Transverse colon (tissue), 4 donors: Measurements from ENCODE around the gene TRPT1. TPM values are rescaled to one million over a fixed set of nuclear protein-coding genes. Genes with fewer than 3 reads are reported as not detected.
"Not testable (repeated sequence)": the region's sequence is repeated elsewhere in the genome, so short reads cannot be mapped to it uniquely, and the experiment has no call there.

Experiments
- DNase-seq: peaks from one replicate; pipeline ENCODE4 v3.0.0-alpha.2; 2019
- H3K27ac ChIP-seq, 4 donors: fragments of 200-600 bp; sonication (generic); 2 replicates each; pipeline ENCODE4 v1.5.1; 2016 to 2018; ENCODE audit warnings: inconsistent platforms in 4 of 4
- H3K27me3 ChIP-seq: fragments of 200-600 bp; sonication (generic); 2 replicates; pipeline ENCODE4 v1.5.1; 2017; ENCODE audit warnings: inconsistent platforms
- H3K36me3 ChIP-seq, 4 donors: fragments of 200-600 bp; sonication (generic); 2 replicates each; pipeline ENCODE4 v1.5.1; 2017 to 2019; ENCODE audit warnings: inconsistent platforms in 4 of 4
- H3K4me1 ChIP-seq, 4 donors: fragments of 200-600 bp; sonication (generic); 2 replicates each; pipeline ENCODE4 v1.5.1; 2017 to 2020; ENCODE audit warnings: inconsistent platforms in 4 of 4
- H3K4me3 ChIP-seq, 4 donors: fragments of 200-600 bp; sonication (generic); 1 replicate in 1 of 4; 2 replicates in 3 of 4; pipeline versions ENCODE4 v1.5.1 to v1.6.1; 2017 to 2019; ENCODE audit warnings: inconsistent platforms in 4 of 4
- H3K9me3 ChIP-seq, 2 donors: fragments of 200-600 bp; sonication (generic); 2 replicates each; pipeline ENCODE4 v1.5.1; 2017 to 2019; ENCODE audit warnings: inconsistent platforms in 2 of 2
- CTCF ChIP-seq, 5 experiments: fragments of 200-600 bp in 3 of 5; fragments of 450-650 bp in 2 of 5; sonication (generic) in 3 of 5; IDR thresholded peaks; 1 replicate in 2 of 5; 2 replicates in 3 of 5; pipeline ENCODE4 v1.5.1; 2016 to 2017; ENCODE audit warnings: antibody characterized with exemption in 5 of 5, inconsistent platforms in 3 of 5, mild to moderate bottlenecking in 2 of 5, moderate library complexity in 1 of 5
- EP300 ChIP-seq: sonication (generic); formaldehyde crosslinking; IDR thresholded peaks from one replicate; pipeline ENCODE4 v1.6.1; 2017; ENCODE audit warnings: antibody characterized with exemption, low read depth
- POLR2A ChIP-seq: fragments of 450-650 bp; IDR thresholded peaks from one replicate; pipeline ENCODE4 v1.6.1; 2016; ENCODE audit warnings: antibody characterized with exemption, mild to moderate bottlenecking, moderate library complexity
- POLR2AphosphoS5 ChIP-seq, 3 donors: sonication (generic); formaldehyde crosslinking; IDR thresholded peaks; one replicate each; pipeline ENCODE4 v1.6.1; 2016; ENCODE audit warnings: antibody characterized with exemption in 3 of 3
- WGBS, 2 donors: methylation state at CpG; one replicate each; pipeline ENCODE4 v1.1.5; 2018; ENCODE audit warnings: low coverage in 1 of 2; 5-methylcytosine and 5-hydroxymethylcytosine counted together
- in situ Hi-C, 4 donors: fragments of 200-750 bp; cut with MboI; loops; one replicate each; pipeline versions ENCODE4 v1.15.0 to v1.15.1; 2017; ENCODE audit warnings: low sequenced_read_pairs in 3 of 4, low pct_ligation_motif_present in 1 of 4, low pct_unique_long_range_greater_than_20kb in 1 of 4
- intact Hi-C: fragments of 100-400 bp; cut with DNase I; formaldehyde crosslinking; loops from one replicate; pipeline ENCODE4 v1.15.1; 2023; ENCODE audit warnings: low total_unique reads
- total RNA-seq, 4 donors: library from RNA; depleted of rRNA; stranded (reverse); fragments of >200 nt; gene quantifications; one replicate each; pipeline ENCODE4 v1.1.0, GENCODE V29; 2016

TRPT1 gene
- total RNA-seq, 4 donors from 2014 or later, result 82.4 to 113 (median 99.1) TPM

- TF ChIP-seq EP300 (no peak), CTCF (IDR thresholded peaks at IDR 0.05) (no peak), POLR2AphosphoS5 (IDR thresholded peaks at IDR 0.05) (no peak), POLR2A (no peak)
- Histone ChIP-seq H3K36me3 (no peaks in the 10 kb centered on the region), H3K27ac (peak overlapping the region; percentile 90 to 99 (median 94)), H3K4me1 (peaks cover 21 to 50% (median 42%) of the 10 kb centered on the region in 4 donors), H3K9me3 (no peaks in the 10 kb centered on the region), H3K4me3 (peak overlapping the region; percentile 12 to 68 (median 64)), H3K27me3 (no peaks in the 10 kb centered on the region)
- in situ Hi-C loops (no loop called here), intact Hi-C loops (no loop called here)
- 43 to 50% methylated on average over 12 to 31 of the region's 31 CpGs for WGBS, 2 donors
- peak; percentile 29 for DNase-seq
Observed at GRCh38 chr11:64247729-64248531, 21.9 kb upstream of the TRPT1 start.

GRCh38 chr11:64246871-64247728 is 21.1 kb upstream of the TRPT1 start, which contains the start of gene PPP1R14B:
Gene PPP1R14B (minus strand): TSS chr11:64246943. CDS start chr11:64246673, 270 bp downstream.
- Histone ChIP-seq H3K36me3 (no peaks in the 10 kb centered on the region), H3K4me1 (peaks cover 23 to 50% (median 41%) of the 10 kb centered on the region in 4 donors), H3K9me3 (no peaks in the 10 kb centered on the region), H3K27ac (peak within 1 kb of the TSS; percentile 90 to 99 (median 94)), H3K27me3 (no peaks in the 10 kb centered on the region), H3K4me3 (peak within 1 kb of the TSS; percentile 62 to 78 (median 70))
- peak in 3 of 5 experiments; percentile 16 to 39 (median 21) for TF ChIP-seq CTCF (IDR thresholded peaks at IDR 0.05)
- TF ChIP-seq EP300, result no peak
- TF ChIP-seq POLR2AphosphoS5 (IDR thresholded peaks at IDR 0.05), result peak in 2 of 3 donors; percentile 48 to 65
- peak; percentile 54 for TF ChIP-seq POLR2A
- WGBS, 2 donors, result 2% methylated on average over 45 of the region's 74 CpGs; no CpG with 5 or more reads in 1 of the 2 donors
- in situ Hi-C loops, result no loop called here
- peak; percentile 92 for DNase-seq
- intact Hi-C loops, result no loop called here

GRCh38 chr11:64246621-64246870 is 20.6 kb upstream of the TRPT1 start:
- in situ Hi-C loops, H3K27me3 ChIP-seq, H3K9me3 ChIP-seq, DNase-seq, H3K36me3 ChIP-seq, intact Hi-C loops: not testable (repeated sequence)
- Histone ChIP-seq H3K4me3 (peak overlapping the region; percentile 62 to 78 (median 70)), H3K27ac (peak overlapping the region; percentile 90 to 99 (median 94)), H3K4me1 (peaks cover 24 to 49% (median 40%) of the 10 kb centered on the region in 4 donors)
- 1% methylated on average over 23 of the region's 43 CpGs; no CpG with 5 or more reads in 1 of the 2 donors for WGBS, 2 donors

- WGBS, 2 donors, result 2% methylated on average over 21 of the region's 46 CpGs; no CpG with 5 or more reads in 1 of the 2 donors
- peak; percentile 77 for DNase-seq
- H3K36me3 ChIP-seq, result no peaks in the 10 kb centered on the region
- in situ Hi-C loops (no loop called here), intact Hi-C loops (no loop called here)
- no peaks in the 10 kb centered on the region for H3K27me3 ChIP-seq
- H3K4me1 ChIP-seq, result peaks cover 24 to 47% (median 38%) of the 10 kb centered on the region in 4 donors
- TF ChIP-seq EP300 (no peak), POLR2AphosphoS5 (IDR thresholded peaks at IDR 0.05) (peak in 2 of 3 donors; percentile 17 to 58), CTCF (IDR thresholded peaks at IDR 0.05) (peak in 2 of 5 experiments; percentile 13 to 21), POLR2A (peak; percentile 68)
- no peaks in the 10 kb centered on the region for H3K9me3 ChIP-seq
- peak overlapping the region; percentile 90 to 99 (median 94) for H3K27ac ChIP-seq
- H3K4me3 ChIP-seq, result peak overlapping the region; percentile 62 to 78 (median 70)
Observed at GRCh38 chr11:64245797-64246620, 20.0 kb upstream of the TRPT1 start.
